NOMO-1 (cell line): ENCODE data around the gene SLC22A1.
"Not testable (repeated sequence)": the region's sequence is repeated elsewhere in the genome, so short reads cannot be mapped to it uniquely, and the experiment has no call there.

ENCODE experiments used
- DNase-seq, 2 experiments: peaks; one replicate each; lab custom pipeline; 2025; ENCODE audit not compliant: unreplicated experiment in 2 of 2; lab: John Stamatoyannopoulos, UW

The SLC22A1 gene

GRCh38 chr6:160165928-160166327 lies 44.3 kb downstream of the SLC22A1 start:
- not testable (repeated sequence) for DNase-seq

DNA sequence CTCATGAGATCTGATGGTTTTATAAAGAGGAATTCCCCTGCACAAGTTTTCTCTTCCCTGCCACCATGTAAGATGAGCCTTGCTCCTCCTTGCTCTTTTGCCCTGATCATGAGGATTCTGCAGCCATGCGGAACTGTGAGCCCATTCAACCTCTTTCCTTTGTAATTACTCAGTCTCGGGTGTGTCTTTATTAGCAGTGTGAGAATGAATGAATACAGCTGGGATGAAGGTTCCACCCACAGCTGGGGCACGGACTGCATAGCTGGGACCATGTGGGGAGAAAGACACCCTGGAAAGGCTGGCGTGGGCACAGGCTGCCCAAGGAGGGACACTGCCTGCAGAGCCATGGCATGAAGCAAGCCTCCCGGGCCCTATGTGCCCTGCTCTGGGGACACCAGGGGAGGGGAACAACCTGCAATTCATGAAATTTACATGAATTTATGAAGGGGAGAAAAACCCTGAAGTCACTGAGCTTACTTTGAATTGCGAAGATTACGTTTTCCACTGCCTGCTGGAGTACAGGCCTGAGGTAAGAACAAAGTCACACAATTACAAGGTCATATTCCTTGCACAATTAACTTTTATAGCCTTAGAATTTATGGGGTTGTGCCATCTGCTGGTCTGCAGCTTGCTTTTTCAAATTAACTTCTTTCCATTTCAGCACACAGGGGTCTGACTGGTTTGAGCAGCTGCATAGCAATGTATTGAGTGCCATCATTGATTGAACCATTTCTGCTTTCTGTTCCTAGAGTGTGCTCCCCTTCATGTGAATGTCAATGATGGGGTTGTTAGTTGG lies 46.2 kb downstream of the SLC22A1 start:
- DNase-seq = no peak

- no peak for DNase-seq
These were observed 48.5 kb downstream of the SLC22A1 start for GRCh38 chr6:160170018-160170680.

- no peak for DNase-seq
These were observed 51.1 kb downstream of the SLC22A1 start for GRCh38 chr6:160172704-160173103.

- no peak for DNase-seq
These were observed 52.4 kb downstream of the SLC22A1 start for GRCh38 chr6:160173806-160174527.

DNA sequence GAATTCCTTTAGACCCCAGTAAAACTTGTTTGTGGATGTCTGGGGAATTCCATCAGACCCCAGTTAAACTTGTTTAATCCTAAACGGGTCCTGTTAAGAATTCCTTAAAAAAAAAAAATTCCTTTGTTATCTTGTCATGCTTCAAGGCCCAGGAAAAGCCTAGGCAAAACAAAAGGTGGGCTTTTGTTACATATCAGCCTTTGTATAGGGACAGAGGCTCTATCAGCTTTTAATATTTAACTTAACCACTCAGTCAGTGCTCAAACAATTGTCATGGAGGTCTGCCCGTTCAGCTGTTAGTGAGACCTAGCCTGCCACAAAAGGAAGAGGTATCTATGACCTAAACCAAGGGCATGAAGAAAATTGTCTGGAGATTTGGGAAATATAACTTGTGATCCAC lies 53.1 kb downstream of the SLC22A1 start:
- no peak for DNase-seq

DNA sequence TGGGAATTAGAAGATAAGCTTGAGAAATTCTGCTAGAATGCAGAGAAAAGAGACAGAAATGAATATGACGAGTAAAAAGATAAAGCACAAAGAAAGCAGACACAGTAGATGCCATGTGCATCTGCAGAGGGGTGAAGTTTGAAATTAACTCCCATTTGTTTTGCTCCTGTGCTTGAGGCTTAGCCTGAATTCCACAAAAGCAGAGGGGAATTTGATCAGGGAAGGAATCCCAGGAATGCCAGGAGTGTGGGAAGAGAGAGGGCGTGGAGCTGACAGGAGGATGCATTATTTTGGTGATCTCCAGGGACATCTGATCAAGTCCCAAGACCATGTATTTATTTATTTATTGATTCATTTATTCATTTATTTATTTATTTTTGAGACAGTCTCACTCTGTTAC lies 55.6 kb downstream of the SLC22A1 start:
- no peak for DNase-seq

GRCh38 chr6:160178271-160178670 lies 56.7 kb downstream of the SLC22A1 start:
- no peak for DNase-seq

DNA sequence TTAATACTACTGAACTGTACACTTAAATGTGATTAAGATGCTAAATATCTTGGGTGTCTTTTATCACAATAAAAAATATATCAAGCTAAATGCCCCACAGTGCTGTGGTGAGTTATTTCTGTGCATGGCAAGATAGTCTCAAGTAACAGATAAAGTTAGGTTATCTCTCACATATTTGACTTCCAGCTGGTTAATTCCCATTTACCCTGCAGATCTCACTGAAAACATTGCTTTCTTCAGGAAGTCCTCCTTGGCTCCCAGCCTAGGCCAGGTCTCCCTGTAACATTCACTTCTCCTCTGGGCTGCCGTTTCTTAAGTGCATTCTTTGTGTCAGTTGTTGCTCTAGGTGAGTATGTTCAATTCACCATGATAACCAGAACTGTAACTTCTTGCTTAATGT lies 59.1 kb downstream of the SLC22A1 start:
- no peak for DNase-seq

GRCh38 chr6:160188773-160189172 lies 67.2 kb downstream of the SLC22A1 start:
- no peak for DNase-seq

DNA sequence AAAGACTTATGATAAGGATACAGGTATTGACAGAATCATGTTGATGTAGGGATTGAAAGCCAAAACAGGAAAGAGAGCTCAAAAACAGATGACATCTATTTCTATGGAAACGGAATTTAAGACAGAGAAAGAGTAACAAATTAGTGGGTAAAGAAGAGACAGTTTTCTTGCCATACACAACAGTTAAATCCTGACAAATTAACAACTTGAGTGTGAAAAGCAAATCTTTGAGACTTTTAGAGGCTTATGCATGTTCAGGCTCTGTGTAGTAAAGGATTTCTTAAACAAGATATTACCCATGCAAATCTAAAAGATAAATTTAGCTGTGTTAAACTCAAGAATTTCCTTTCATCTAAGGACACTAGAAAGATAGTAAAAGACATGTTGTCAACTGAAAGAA lies 68.5 kb downstream of the SLC22A1 start:
- DNase-seq = no peak

DNA sequence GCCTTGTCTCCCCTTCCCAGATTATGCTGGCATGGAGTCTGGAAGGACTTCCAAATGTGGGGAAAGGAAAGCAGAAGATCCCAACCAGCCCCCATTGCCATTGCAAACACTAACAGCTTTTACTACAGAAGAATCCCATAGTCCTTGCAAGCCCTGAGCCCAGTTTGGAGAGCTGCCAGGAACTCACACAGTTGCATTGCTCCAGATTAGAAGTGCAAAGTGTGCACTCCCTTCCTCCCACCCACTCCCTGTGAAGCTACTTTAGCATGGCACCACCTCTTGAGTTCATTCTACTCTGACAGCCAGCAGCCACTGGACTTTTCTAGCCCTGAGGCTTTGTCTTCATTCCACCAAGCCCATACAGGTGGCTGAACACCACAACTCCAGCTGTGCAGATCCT lies 69.4 kb downstream of the SLC22A1 start:
- DNase-seq = no peak

GRCh38 chr6:160192840-160193239 lies 71.2 kb downstream of the SLC22A1 start:
- DNase-seq = no peak

GRCh38 chr6:160194808-160195207 lies 73.2 kb downstream of the SLC22A1 start:
- no peak for DNase-seq

DNA sequence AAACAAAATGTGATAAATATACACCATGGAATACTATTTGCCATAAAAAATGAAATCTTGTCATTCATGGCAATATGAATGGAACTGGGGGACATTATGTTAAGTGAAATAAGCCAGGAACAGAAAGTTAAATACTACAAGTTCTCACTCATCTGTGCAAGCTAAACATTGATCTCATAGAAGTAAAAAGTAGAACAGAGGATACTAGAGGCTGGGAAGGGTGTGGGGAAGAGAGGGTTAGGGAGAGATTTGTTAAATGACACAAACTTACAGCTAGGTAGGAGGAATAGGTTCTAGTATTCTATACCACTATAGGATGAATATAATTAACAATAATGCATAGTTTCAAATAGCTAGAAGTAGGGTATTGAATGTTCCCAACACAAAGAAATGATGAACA lies 76.0 kb downstream of the SLC22A1 start:
- no peak for DNase-seq

DNA sequence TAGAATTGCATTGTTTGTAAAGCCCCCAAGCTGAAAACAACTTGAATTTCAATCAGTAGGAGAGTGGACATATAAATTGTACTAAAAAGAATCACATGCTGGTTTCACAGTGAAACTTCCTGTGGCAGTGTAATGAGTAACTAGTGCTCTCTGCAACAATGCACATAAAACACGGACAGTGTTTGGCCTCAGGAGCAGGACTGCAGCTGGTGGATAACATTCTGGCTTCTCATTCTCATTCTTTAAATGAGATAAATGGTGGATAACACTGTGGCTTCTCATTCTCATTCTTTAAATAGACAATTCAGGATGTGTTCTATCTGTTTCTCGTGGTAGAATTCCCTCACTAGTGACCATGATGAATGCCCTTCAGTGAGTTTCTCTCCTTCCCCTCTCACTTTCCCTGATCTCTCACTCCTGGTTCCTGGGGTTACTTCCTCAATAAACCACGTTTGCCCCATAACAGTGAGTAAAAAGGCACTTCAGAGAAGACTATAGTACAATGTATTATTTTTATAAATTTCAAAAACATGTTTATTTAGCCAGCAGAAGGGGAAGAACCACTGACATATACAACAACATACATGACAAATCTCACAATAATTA lies 77.1 kb downstream of the SLC22A1 start:
- DNase-seq = no peak

- no peak for DNase-seq
These were observed 79.4 kb downstream of the SLC22A1 start for GRCh38 chr6:160201061-160201460.

DNA sequence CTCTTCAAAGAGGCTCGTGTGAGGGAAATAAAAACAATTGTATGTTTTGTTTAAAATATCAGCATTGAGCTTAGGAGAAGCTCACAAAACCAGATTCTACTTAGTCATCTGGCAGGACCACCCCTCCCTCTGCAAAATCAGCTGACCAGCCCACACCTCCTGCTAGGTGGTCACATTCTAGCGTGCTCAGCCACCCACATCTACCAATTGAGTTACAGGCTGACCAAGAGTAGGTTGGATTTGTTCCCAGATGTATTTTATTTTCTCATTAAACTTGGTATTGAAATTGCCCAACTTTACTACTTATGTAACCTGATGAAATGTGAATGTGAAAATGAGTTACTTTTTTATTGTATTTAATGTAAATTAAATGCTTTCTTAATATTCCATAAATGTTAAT lies 80.8 kb downstream of the SLC22A1 start:
- no peak for DNase-seq

GRCh38 chr6:160203076-160203475 lies 81.5 kb downstream of the SLC22A1 start:
- DNase-seq = no peak

DNA sequence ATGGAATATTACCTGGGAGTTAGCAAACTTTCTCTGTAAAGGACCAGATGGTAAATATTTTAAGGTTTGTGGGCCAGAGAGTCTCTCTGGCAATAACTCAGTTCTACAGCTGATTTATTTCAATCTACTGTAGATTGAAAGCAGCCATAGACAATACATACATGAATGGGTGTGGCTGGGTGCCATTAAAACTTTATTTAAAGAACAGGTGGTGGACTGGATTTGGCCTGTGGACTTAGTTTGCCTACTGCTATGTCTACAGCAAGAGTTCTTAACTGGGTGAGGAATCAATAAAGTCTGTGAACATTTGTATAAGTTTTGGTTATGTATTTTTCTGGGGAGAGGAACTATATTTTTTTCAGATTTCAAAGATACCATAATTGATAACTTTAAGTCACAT lies 81.9 kb downstream of the SLC22A1 start:
- DNase-seq = no peak

- no peak for DNase-seq
These were observed 82.3 kb downstream of the SLC22A1 start for GRCh38 chr6:160203953-160204352.
